GM12878 (cell line): Measurements from ENCODE around the gene FSIP1. TPM values are rescaled to one million over a fixed set of nuclear protein-coding genes. Genes with fewer than 3 reads are reported as not detected.

ENCODE experiments used
- ATAC-seq: fragments of 200-7000 bp; cut with Tn5 transposase; 3 replicates; pipeline ENCODE4 v1.9.1; 2020; ENCODE audit warnings: mild to moderate bottlenecking, moderate library complexity
- BruUV-seq: library from RNA; stranded (reverse); fragments of 400-500 nt; replicated peaks from 2 replicates; lab custom pipeline; 2021; lab: Mats Ljungman, UMichigan
- CTCF ChIA-PET: fragments of 300-600 bp; sonication (Branson Sonifier 250); formaldehyde crosslinking; extraction: SDS; loops from one replicate; lab custom pipeline; 2021; ENCODE audit warnings: inconsistent platforms; lab: Yijun Ruan, JAX
- POLR2A ChIA-PET: fragments of 350-600 bp; formaldehyde crosslinking; extraction: SDS; loops from one replicate; lab custom pipeline; 2021; ENCODE audit warnings: inconsistent platforms; lab: Charles Lee
- RAD21 ChIA-PET: fragments of 300-600 bp; sonication (Branson Sonifier 250); formaldehyde crosslinking; loops from one replicate; lab custom pipeline; 2023; ENCODE audit warnings: antibody characterized with exemption; ENCODE audit not compliant: unreplicated experiment; lab: Charles Lee
- SMC1A ChIA-PET: fragments of 300-600 bp; sonication (Branson Sonifier 250); formaldehyde crosslinking; loops from one replicate; lab custom pipeline; 2023; ENCODE audit not compliant: unreplicated experiment, uncharacterized antibody; lab: Charles Lee
- DNase-seq: peaks from one replicate; pipeline ENCODE4 v3.0.0-alpha.2; 2011; ENCODE audit warnings: low read depth, low spot score
- FAIRE-seq: peaks from 3 replicates; lab custom pipeline; 2011; peaks lifted over from hg19 to GRCh38; lab: Jason Lieb, UNC
- H2AFZ ChIP-seq: 2 replicates; pipeline ENCODE4 v1.6.0; 2011; ENCODE audit warnings: low read depth, low read length, control low read depth; ENCODE audit not compliant: control insufficient read depth
- H3K27ac ChIP-seq: 2 replicates; pipeline ENCODE4 v1.5.1; 2011; ENCODE audit warnings: control low read depth; ENCODE audit not compliant: control insufficient read depth, insufficient read depth
- H3K27me3 ChIP-seq, 2 experiments: replicated peaks in 1 of 2; 2 replicates each; pipeline versions ENCODE4 v1.6.0 to v1.6.1; 2011; ENCODE audit warnings: low read length in 1 of 2; ENCODE audit not compliant: control insufficient read depth in 2 of 2, insufficient read depth in 2 of 2
- H3K36me3 ChIP-seq, 2 experiments: 2 replicates each; pipeline ENCODE4 v1.5.1; 2011; ENCODE audit warnings: low read length in 1 of 2; ENCODE audit not compliant: control insufficient read depth in 2 of 2, insufficient read depth in 2 of 2
- H3K4me1 ChIP-seq: 2 replicates; pipeline ENCODE4 v1.6.1; 2011; ENCODE audit warnings: mild to moderate bottlenecking, low read length, moderate library complexity, mixed read lengths; ENCODE audit not compliant: control insufficient read depth, insufficient read depth
- H3K4me2 ChIP-seq: 2 replicates; pipeline ENCODE4 v1.6.0; 2011; ENCODE audit warnings: control low read depth; ENCODE audit not compliant: control insufficient read depth, insufficient read depth
- H3K4me3 ChIP-seq: fragments of 200-600 bp; sonication (generic); 2 replicates; pipeline ENCODE4 v1.5.1; 2016
- H3K79me2 ChIP-seq: 2 replicates; pipeline ENCODE4 v1.6.0; 2011; ENCODE audit warnings: low read length; ENCODE audit not compliant: control insufficient read depth, insufficient read depth
- H3K9ac ChIP-seq: 2 replicates; pipeline ENCODE4 v1.8.0; 2011; ENCODE audit warnings: low read length, control low read depth, mixed read lengths; ENCODE audit not compliant: control insufficient read depth, insufficient read depth
- H3K9me3 ChIP-seq: replicated peaks from 3 replicates; pipeline ENCODE4 v1.5.1; 2011; ENCODE audit warnings: mild to moderate bottlenecking, low read length; ENCODE audit not compliant: control insufficient read depth, insufficient read depth
- H4K20me1 ChIP-seq: 2 replicates; pipeline ENCODE4 v1.6.0; 2011; ENCODE audit not compliant: control insufficient read depth, insufficient read depth
- CEBPZ ChIP-seq: fragments of 150-350 bp; IDR thresholded peaks from 2 replicates; pipeline ENCODE4 v1.6.1; 2016; ENCODE audit warnings: low read depth, low read length
- E2F8 ChIP-seq: fragments of 450-650 bp; IDR thresholded peaks from 2 replicates; pipeline ENCODE4 v1.6.1; 2018; ENCODE audit warnings: mild to moderate bottlenecking, low read depth, moderate library complexity; ENCODE audit not compliant: partially characterized antibody
- GABPA ChIP-seq: IDR thresholded peaks from 2 replicates; pipeline ENCODE4 v1.6.1; 2014; ENCODE audit warnings: antibody characterized with exemption, low read depth, mild to moderate bottlenecking, inconsistent platforms
- MEF2B ChIP-seq: fragments of 450-650 bp; IDR thresholded peaks from 2 replicates; pipeline ENCODE4 v1.6.1; 2018; ENCODE audit warnings: mild to moderate bottlenecking, moderate library complexity; ENCODE audit not compliant: partially characterized antibody, poor library complexity, severe bottlenecking
- MLLT1 ChIP-seq: fragments of 450-650 bp; IDR thresholded peaks from 2 replicates; pipeline ENCODE4 v1.6.1; 2016; ENCODE audit warnings: mild to moderate bottlenecking
- PAX8 ChIP-seq: fragments of 450-650 bp; IDR thresholded peaks from 2 replicates; pipeline ENCODE4 v1.6.1; 2017; ENCODE audit warnings: mild to moderate bottlenecking, moderate library complexity
- SMAD1 ChIP-seq: fragments of 450-650 bp; IDR thresholded peaks from 2 replicates; pipeline ENCODE4 v1.6.1; 2018; ENCODE audit warnings: mild to moderate bottlenecking, low read depth; ENCODE audit not compliant: partially characterized antibody
- SUZ12 ChIP-seq: fragments of 200-600 bp; sonication (generic); IDR thresholded peaks from one replicate; pipeline ENCODE4 v1.6.1; 2018; ENCODE audit warnings: antibody characterized with exemption, mild to moderate bottlenecking; ENCODE audit not compliant: unreplicated experiment
- WGBS: methylation state at CpG from one replicate; pipeline ENCODE4 v1.1.6; 2016; ENCODE audit warnings: low lambda C conversion rate; ENCODE audit not compliant: insufficient replicate concordance, insufficient coverage; ENCODE audit errors: missing lambda C conversion rate; 5-methylcytosine and 5-hydroxymethylcytosine counted together
- in situ Hi-C: fragments of 300-500 bp; cut with MboI; formaldehyde crosslinking; loops from 9 replicates; pipeline ENCODE4 v1.14.3; 2018; ENCODE audit warnings: mixed read lengths
- intact Hi-C: fragments of 100-400 bp; cut with micrococcal nuclease; formaldehyde crosslinking; loops from one replicate; pipeline ENCODE4 v1.14.2; 2022; ENCODE audit not compliant: unreplicated experiment
- polyA plus RNA-seq, 11 experiments: library from polyadenylated mRNA; depleted of rRNA in 4 of 11; unstranded in 6 of 11; stranded (reverse) in 5 of 11; fragments of >200 nt; fragmentation: Nextera tagmentation in 4 of 11; fragmentation: Illumina TruSeq in 1 of 11; extraction: Ambion mirVana in 4 of 11; extraction: Trizol in 1 of 11; gene quantifications; 1 replicate in 1 of 11; 2 replicates in 10 of 11; pipeline versions ENCODE4 v1.2.1 to v1.2.3, GENCODE V29; 2011 to 2016; ENCODE audit warnings: inconsistent platforms in 2 of 11, missing spikeins in 2 of 11, low read depth in 1 of 11
- total RNA-seq, 4 experiments: library from RNA; depleted of rRNA in 3 of 4; stranded (reverse); fragments of >200 nt in 3 of 4; fragmentation: Illumina TruSeq in 1 of 4; extraction: Trizol in 1 of 4; gene quantifications; 2 replicates each; pipeline versions ENCODE4 v1.2.1 to v1.2.3, GENCODE V29; 2013 to 2021

Gene FSIP1
- total and polyA plus RNA-seq, 10 of the 15 experiments (the other 5 are each of a cell fraction or from before 2014, with no cell fraction given) = 0.15 to 0.67 (median 0.35) TPM

DNA sequence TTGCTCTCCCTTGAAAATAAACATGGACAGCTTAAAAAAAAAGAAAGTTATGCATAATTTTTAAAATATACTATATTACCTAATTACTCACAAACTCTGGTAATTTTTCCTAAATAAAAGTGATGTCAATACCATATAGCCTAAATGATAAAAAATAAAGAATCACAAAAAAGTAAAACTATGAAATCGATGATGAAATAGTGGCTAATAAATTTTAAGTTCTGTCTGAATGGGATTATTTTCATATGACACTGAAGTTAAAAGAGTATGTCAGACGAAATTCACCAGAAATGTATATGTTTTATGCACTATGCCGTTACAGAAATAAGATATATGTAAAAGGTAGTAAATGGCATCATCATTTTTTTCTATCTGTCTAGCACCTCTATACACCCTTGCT, 51.4 kb downstream of the FSIP1 start:
- RAD21 ChIA-PET = no interaction called here
- TF ChIP-seq GABPA = no peak
- TF ChIP-seq, all 136 proteins: peak for 0
- Histone ChIP-seq H3K36me3 (no peaks in the 10 kb centered on the region), H4K20me1 (no peaks in the 10 kb centered on the region), H3K79me2 (no peaks in the 10 kb centered on the region), H3K4me3 (no peak overlapping the region), H3K27ac (no peak overlapping the region), H3K9ac (no peak overlapping the region), H3K4me1 (no peaks in the 10 kb centered on the region), H3K9me3 (no peaks in the 10 kb centered on the region), H2AFZ (no peak overlapping the region), H3K27me3 (no peaks in the 10 kb centered on the region; a peak in 1 of 4 replicates), H3K4me2 (no peak overlapping the region)
- 15% methylated on average over 3 of the region's 3 CpGs for WGBS
- no peak for DNase-seq
- ChIA-PET POLR2A (no interaction called here), SMC1A (interaction anchor here (1.0 kb wide), 1 partner anchor 9 kb away, joined by 6 read pairs; no protein-coding TSS in a partner anchor), CTCF (interaction anchor here (2.5 kb wide), 1 partner anchor 25 kb away, joined by 6 read pairs; no protein-coding TSS in a partner anchor)
- intact Hi-C loops (no loop called here), in situ Hi-C loops (no loop called here)
- no peak for FAIRE-seq
- no TSS peak for BruUV-seq
- ATAC-seq = no peak

DNA sequence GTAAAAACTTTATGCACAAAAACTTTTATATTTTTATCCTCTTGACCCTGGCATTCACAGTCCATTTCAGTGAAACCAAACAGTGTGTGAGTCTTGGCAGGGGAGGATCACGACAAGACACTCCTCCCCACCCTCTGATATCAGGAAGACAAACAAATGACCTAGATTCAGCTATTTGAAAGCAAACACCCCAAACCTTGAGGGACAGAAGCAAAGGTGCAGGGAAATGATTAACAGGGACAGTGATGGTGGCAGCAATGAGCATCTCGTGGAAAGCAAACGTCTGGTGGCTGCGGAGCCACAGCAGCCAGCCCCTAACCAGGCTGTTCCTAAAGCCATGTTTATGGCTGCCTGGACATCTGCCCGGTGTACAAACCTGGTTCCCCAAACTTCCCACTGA, 52.1 kb downstream of the FSIP1 start:
- no peak for FAIRE-seq

More for the DNA sequence above, 52.1 kb downstream of the FSIP1 start:
- intact Hi-C loops = no loop called here
- Histone ChIP-seq H3K27me3 (no peaks in the 10 kb centered on the region; a peak in 1 of 4 replicates), H3K4me3 (no peak overlapping the region), H3K4me2 (no peak overlapping the region), H3K36me3 (no peaks in the 10 kb centered on the region), H3K4me1 (no peaks in the 10 kb centered on the region), H3K9ac (no peak overlapping the region), H3K79me2 (no peaks in the 10 kb centered on the region), H4K20me1 (no peaks in the 10 kb centered on the region), H3K27ac (no peak overlapping the region), H3K9me3 (no peaks in the 10 kb centered on the region), H2AFZ (no peak overlapping the region)
- ATAC-seq = no peak
- TF ChIP-seq PAX8 (no peak), MEF2B (no peak), MLLT1 (no peak), SMAD1 (no peak), CEBPZ (no peak), E2F8 (no peak), SUZ12 (no peak)
- no TSS peak for BruUV-seq
- ChIA-PET POLR2A (no interaction called here), CTCF (interaction anchor here (2.5 kb wide), 1 partner anchor 26 kb away, joined by 6 read pairs; no protein-coding TSS in a partner anchor), RAD21 (no interaction called here), SMC1A (interaction anchor here (1.0 kb wide), 1 partner anchor 10 kb away, joined by 6 read pairs; no protein-coding TSS in a partner anchor)
- 61% methylated on average over 5 of the region's 5 CpGs for WGBS
- no peak for DNase-seq
- in situ Hi-C loops = no loop called here
